IPS-18c (cell line): Measurements from ENCODE around the gene PDZD8.

Source experiments
- H3K4me3 ChIP-seq: 2 replicates; pipeline ENCODE4 v1.7.0; 2013; ENCODE audit warnings: low read depth, mild to moderate bottlenecking, low read length, moderate library complexity; ENCODE audit not compliant: insufficient read depth
- H3K9me3 ChIP-seq: one replicate; pipeline ENCODE4 v1.6.1; 2013; ENCODE audit warnings: mild to moderate bottlenecking, low read length, moderate library complexity; ENCODE audit not compliant: control insufficient read depth, insufficient read depth

Gene PDZD8

GRCh38 chr10:117275121-117275520, 100.1 kb downstream of the PDZD8 start:
- H3K9me3 ChIP-seq, result no peaks in the 10 kb centered on the region
- no peak overlapping the region for H3K4me3 ChIP-seq

DNA sequence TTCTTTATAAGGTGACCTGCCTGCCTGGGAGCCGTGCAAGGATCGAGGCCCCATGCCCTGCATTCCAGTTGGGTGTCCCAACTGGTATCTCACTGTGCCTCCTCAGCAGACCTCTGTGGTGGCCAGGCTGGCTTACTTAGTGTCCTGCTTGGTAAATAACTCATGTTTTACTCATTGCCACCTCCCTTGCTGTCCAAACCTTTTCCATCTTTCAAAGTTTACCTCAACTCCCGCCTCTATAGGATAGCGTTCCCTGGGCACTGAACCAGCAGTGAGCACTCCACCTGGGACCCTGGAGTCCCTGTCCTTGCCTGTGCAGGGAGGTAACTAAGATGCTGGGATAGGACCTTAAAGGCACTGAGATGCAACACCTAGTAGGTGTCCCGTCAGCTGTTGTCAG, 100.7 kb downstream of the PDZD8 start:
- no peaks in the 10 kb centered on the region for H3K9me3 ChIP-seq
- H3K4me3 ChIP-seq, result no peak overlapping the region

DNA sequence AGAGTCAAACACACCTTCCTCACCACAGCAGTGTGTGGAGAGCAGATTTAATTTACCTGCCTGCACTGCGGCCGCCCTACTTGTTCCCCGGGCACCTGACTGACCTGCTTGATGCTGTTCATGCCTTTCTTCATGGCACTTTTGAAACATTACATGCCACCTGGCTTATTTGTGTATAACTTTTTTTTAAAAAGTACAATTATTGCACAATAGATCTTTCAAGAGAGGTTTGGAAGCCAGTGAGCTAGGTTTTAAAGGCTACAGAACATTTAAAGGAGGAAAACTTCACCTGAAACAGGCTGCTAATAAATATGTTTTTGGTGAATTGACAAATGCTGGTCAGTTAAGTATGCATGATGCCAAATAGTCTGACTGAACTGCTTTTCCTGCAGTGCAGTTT, 101.3 kb downstream of the PDZD8 start:
- Histone ChIP-seq H3K4me3 (no peak overlapping the region), H3K9me3 (no peaks in the 10 kb centered on the region)

- H3K9me3 ChIP-seq, result no peaks in the 10 kb centered on the region
- no peak overlapping the region for H3K4me3 ChIP-seq
Measured at GRCh38 chr10:117272195-117273076, 102.8 kb downstream of the PDZD8 start.

GRCh38 chr10:117271427-117271826, 103.8 kb downstream of the PDZD8 start:
- Histone ChIP-seq H3K4me3 (no peak overlapping the region), H3K9me3 (no peaks in the 10 kb centered on the region)

GRCh38 chr10:117268907-117269306, 106.3 kb downstream of the PDZD8 start:
- Histone ChIP-seq H3K4me3 (no peak overlapping the region), H3K9me3 (no peaks in the 10 kb centered on the region)

DNA sequence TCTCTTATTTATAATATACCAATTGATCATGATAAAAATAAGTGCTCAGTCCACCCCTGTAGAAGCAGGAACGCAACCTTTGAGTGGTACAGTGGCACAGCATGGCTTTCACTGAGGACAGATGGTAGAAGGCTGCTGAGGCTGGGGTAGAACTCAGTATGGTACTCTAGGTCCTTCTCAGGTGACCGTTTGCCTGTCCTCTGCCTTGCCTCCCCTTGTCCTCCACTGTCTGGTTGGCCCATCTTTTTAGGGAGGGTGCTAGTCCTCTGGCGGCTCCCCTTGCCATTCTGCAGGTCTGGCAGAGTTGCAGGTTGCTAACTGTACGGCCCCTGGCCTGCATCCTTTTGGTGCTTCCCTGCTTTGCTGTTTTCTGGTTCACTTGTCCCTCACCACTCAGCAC, 107.0 kb downstream of the PDZD8 start:
- no peak overlapping the region for H3K4me3 ChIP-seq
- H3K9me3 ChIP-seq, result no peaks in the 10 kb centered on the region

- H3K9me3 ChIP-seq, result no peaks in the 10 kb centered on the region
- H3K4me3 ChIP-seq, result no peak overlapping the region
Measured at GRCh38 chr10:117266812-117267211, 108.4 kb downstream of the PDZD8 start.

DNA sequence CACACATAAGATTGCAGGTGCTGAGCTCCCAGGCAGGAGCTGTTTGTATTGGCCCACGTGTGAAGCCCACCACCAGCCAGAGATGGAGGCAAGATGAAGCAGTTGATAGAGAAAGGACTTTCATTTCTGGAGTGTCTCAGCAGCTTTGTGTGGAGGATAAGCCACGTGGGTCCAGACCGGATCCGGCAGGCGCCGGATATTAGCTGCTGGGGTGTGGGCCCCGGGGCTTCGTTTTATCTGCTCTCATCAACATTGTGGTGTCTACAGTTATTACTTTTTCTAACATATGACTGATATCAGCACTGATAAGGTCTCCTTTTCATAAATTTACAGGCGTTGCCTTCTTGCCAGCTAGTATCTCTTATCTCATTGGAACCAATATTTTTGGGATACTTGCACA, 108.8 kb downstream of the PDZD8 start:
- no peaks in the 10 kb centered on the region for H3K9me3 ChIP-seq
- H3K4me3 ChIP-seq, result no peak overlapping the region

- Histone ChIP-seq H3K4me3 (no peak overlapping the region), H3K9me3 (no peaks in the 10 kb centered on the region)
Measured at GRCh38 chr10:117264782-117265181, 110.5 kb downstream of the PDZD8 start.

GRCh38 chr10:117262903-117263293, 112.3 kb downstream of the PDZD8 start:
- Histone ChIP-seq H3K4me3 (no peak overlapping the region), H3K9me3 (no peaks in the 10 kb centered on the region)

GRCh38 chr10:117262291-117262902, 112.8 kb downstream of the PDZD8 start:
- Histone ChIP-seq H3K4me3 (no peak overlapping the region), H3K9me3 (no peaks in the 10 kb centered on the region)

DNA sequence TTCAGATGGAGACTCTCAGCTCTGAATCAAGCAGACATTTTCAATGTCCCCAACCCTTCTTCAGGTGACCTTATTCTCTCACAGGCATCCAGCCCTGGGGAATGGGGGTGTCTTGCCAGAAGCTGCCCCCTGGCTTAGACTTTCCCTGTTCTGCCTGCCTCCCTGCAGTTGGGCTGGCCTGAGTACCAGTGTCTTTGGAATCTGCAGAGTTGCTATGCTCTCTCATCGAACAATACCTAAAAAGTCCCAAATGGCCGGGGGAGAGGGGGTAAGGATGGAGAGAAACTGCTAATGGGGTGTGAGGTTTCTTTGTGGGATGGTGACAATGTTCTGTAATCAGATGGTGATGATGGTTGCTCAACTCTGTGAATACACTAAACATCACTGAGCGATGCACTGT, 113.7 kb downstream of the PDZD8 start:
- Histone ChIP-seq H3K9me3 (no peaks in the 10 kb centered on the region), H3K4me3 (no peak overlapping the region)

DNA sequence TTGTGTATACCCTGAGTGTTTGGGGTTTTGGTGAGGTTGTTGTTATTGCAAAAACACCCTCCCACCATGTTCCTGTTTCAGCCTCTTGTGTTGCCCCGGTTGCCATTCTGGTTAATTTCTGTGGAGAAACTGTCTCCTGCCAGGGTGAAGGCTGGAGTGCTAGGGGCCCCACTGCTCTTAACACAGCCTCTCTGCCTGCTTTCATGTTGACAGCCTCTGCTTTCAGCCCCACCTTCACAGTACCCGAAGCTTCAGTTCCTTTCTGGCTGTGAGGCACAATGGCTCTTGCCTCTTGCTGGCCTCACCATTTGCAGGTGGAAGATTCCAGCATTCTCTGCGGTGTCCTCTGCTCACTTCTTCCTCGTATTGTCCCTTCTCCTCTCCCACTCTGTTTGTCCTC, 115.2 kb downstream of the PDZD8 start:
- no peak overlapping the region for H3K4me3 ChIP-seq
- H3K9me3 ChIP-seq, result no peaks in the 10 kb centered on the region

- no peak overlapping the region for H3K4me3 ChIP-seq
- H3K9me3 ChIP-seq, result no peaks in the 10 kb centered on the region
Measured at GRCh38 chr10:117259279-117259678, 116.0 kb downstream of the PDZD8 start.

DNA sequence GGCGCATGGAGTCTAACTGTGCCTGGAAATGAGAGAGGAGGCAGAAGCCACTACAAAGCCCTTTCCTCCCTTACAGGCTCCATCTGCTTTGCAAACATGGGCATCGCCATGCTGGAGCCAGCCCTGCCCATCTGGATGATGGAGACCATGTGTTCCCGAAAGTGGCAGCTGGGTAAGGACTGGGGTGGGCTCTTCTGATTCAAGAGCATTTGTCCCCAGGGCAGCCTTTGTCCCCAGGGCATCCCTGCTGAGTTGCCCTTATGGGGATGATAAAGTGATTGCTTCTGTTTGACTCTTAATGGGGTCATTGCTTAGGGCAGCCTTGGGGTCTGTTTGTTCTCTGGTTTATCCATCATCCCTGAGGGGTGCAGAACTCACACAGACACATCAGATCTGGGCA, 117.5 kb downstream of the PDZD8 start:
- Histone ChIP-seq H3K9me3 (no peaks in the 10 kb centered on the region), H3K4me3 (no peak overlapping the region)

DNA sequence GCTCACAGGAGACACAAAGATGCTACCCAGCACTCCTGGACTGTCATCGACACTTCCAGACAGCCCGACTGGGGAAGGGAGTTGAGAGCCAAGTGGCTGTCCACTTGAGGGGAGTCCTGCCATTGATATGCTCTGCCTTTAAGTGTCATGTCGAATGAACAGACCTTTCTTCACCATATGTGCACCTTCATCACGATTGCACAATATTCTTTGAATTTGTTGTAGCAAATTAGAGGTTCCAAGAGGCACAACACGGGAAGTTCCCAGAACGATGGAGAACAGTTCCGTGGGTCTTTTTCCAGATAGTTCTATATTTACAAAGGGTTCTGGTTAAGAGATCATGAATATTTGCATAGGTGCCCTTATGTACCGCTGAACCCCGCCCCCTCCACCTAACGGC, 118.3 kb downstream of the PDZD8 start:
- Histone ChIP-seq H3K4me3 (no peak overlapping the region), H3K9me3 (no peaks in the 10 kb centered on the region)

DNA sequence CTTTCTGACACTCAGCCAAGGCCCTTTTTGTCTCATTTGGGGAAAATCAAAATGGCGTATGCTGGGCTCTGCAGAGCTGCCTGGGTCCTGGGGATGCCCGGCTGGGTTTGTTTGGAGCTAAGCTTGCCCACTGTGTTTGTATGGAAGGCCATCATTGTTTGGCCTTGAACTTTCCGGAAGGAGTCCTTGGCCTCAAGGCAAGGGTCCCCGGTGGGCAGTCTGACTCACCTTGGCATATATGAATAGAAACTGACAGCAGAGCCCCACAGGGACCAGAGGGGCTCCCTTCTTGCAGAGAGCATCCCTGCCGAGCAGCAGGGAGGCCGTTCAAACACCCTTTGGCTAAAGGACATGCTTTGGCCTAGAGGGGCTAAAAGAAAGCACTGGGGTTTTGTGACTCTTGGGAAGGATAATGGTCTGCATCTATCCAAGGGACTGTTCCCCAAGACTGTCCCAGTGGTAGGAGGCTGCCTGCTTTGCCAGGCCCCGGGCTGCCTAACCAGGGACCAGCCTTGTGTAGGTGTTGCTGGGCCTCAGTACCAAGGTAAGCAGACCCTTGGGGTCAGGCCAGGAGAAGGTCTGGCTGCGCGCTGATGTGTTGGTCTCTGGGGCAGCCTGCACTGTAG, 119.3 kb downstream of the PDZD8 start:
- Histone ChIP-seq H3K9me3 (no peaks in the 10 kb centered on the region), H3K4me3 (no peak overlapping the region)
